ENCODE results near the gene RAX2.

The RAX2 gene

GRCh38 chr19:3750211-3750610, 21.8 kb downstream of the RAX2 start:
- no peak for TF ChIP-seq CTCF (IDR thresholded peaks at IDR 0.05; ENCODE audit: low read depth, low read length, missing control alignments)
- in situ Hi-C loops (cut with HindIII; ENCODE audit: low sequenced_read_pairs) = no loop called here
- no peak overlapping the region for H3K4me3 ChIP-seq (ENCODE audit: low read depth, low read length)
- DNase-seq (ENCODE audit: low read depth) = no peak

- in situ Hi-C loops (cut with HindIII; ENCODE audit: low sequenced_read_pairs) = no loop called here
- no peak overlapping the region for H3K4me3 ChIP-seq (ENCODE audit: low read depth, low read length)
- TF ChIP-seq CTCF (IDR thresholded peaks at IDR 0.05; ENCODE audit: low read depth, low read length, missing control alignments) = no peak
- DNase-seq (ENCODE audit: low read depth) = no peak
These were observed 23.1 kb downstream of the RAX2 start for GRCh38 chr19:3748965-3749364.

- no peak overlapping the region for H3K4me3 ChIP-seq (ENCODE audit: low read depth, low read length)
- TF ChIP-seq CTCF (IDR thresholded peaks at IDR 0.05; ENCODE audit: low read depth, low read length, missing control alignments) = no peak
- in situ Hi-C loops (cut with HindIII; ENCODE audit: low sequenced_read_pairs) = no loop called here
These were observed 25.5 kb downstream of the RAX2 start for GRCh38 chr19:3746371-3747056.

GRCh38 chr19:3745363-3746045, 26.5 kb downstream of the RAX2 start:
- no peak for TF ChIP-seq CTCF (IDR thresholded peaks at IDR 0.05; ENCODE audit: low read depth, low read length, missing control alignments)
- in situ Hi-C loops (cut with HindIII; ENCODE audit: low sequenced_read_pairs) = no loop called here
- H3K4me3 ChIP-seq (ENCODE audit: low read depth, low read length) = no peak overlapping the region
- no peak for DNase-seq (ENCODE audit: low read depth)

More at GRCh38 chr19:3746371-3747056, 25.5 kb downstream of the RAX2 start:
- DNase-seq (ENCODE audit: low read depth) = no peak

- no peak for TF ChIP-seq CTCF (IDR thresholded peaks at IDR 0.05; ENCODE audit: low read depth, low read length, missing control alignments)
- in situ Hi-C loops (cut with HindIII; ENCODE audit: low sequenced_read_pairs) = no loop called here
- DNase-seq (ENCODE audit: low read depth) = no peak
- no peak overlapping the region for H3K4me3 ChIP-seq (ENCODE audit: low read depth, low read length)
These were observed 28.5 kb downstream of the RAX2 start for GRCh38 chr19:3743486-3743885.

GRCh38 chr19:3740431-3740830, 31.6 kb downstream of the RAX2 start:
- in situ Hi-C loops (cut with HindIII; ENCODE audit: low sequenced_read_pairs) = no loop called here
- H3K4me3 ChIP-seq (ENCODE audit: low read depth, low read length) = no peak overlapping the region
- no peak for TF ChIP-seq CTCF (IDR thresholded peaks at IDR 0.05; ENCODE audit: low read depth, low read length, missing control alignments)
- no peak for DNase-seq (ENCODE audit: low read depth)

Data from astrocyte of the cerebellum (primary cell).